ENCODE measurements around the gene OR6Y1.

Gene OR6Y1

GRCh38 chr1:158496374-158496773, 57.8 kb downstream of the OR6Y1 start:
- DNase-seq = peak; percentile 15

GRCh38 chr1:158494796-158495195, 59.4 kb downstream of the OR6Y1 start:
- no peak for DNase-seq

All from HCEC 1CT (cell line).